Nucleus accumbens (tissue), 56 donors: ENCODE data around the gene LAMA3.

ENCODE experiments used
- DNase-seq, 56 donors: peaks; one replicate each; lab custom pipeline; 2025; lab: John Stamatoyannopoulos, UW

LAMA3 gene

GRCh38 chr18:23951206-23951605 lies 262.0 kb downstream of the LAMA3 start:
- DNase-seq, result no peak

- no peak for DNase-seq
These were observed 264.7 kb downstream of the LAMA3 start for GRCh38 chr18:23953984-23954383.

GRCh38 chr18:23956483-23956882 lies 267.2 kb downstream of the LAMA3 start:
- DNase-seq, result no peak

- DNase-seq, result peak in 48 of 56 donors; percentile 8 to 87 (median 42)
These were observed 268.8 kb downstream of the LAMA3 start for GRCh38 chr18:23958036-23958435.

- peak in 2 of 56 donors; percentile 3 to 26 for DNase-seq
These were observed 274.4 kb downstream of the LAMA3 start for GRCh38 chr18:23963443-23964165.

- DNase-seq, result no peak
These were observed 275.3 kb downstream of the LAMA3 start for GRCh38 chr18:23964282-23965238.

GRCh38 chr18:23966909-23967308 lies 277.7 kb downstream of the LAMA3 start:
- no peak for DNase-seq

GRCh38 chr18:23967321-23968089 lies 278.3 kb downstream of the LAMA3 start:
- DNase-seq, result no peak

GRCh38 chr18:23968638-23969604 lies 279.7 kb downstream of the LAMA3 start:
- no peak for DNase-seq

- no peak for DNase-seq
These were observed 280.4 kb downstream of the LAMA3 start for GRCh38 chr18:23969664-23970063.

GRCh38 chr18:23970161-23971096 lies 281.2 kb downstream of the LAMA3 start:
- DNase-seq, result no peak

GRCh38 chr18:23971097-23971440 lies 281.8 kb downstream of the LAMA3 start:
- no peak for DNase-seq

- no peak for DNase-seq
These were observed 282.5 kb downstream of the LAMA3 start for GRCh38 chr18:23971666-23972230.

- DNase-seq, result peak in 6 of 56 donors; percentile 10 to 27 (median 13)
These were observed 283.2 kb downstream of the LAMA3 start for GRCh38 chr18:23972453-23972852.

- DNase-seq, result no peak
These were observed 287.9 kb downstream of the LAMA3 start for GRCh38 chr18:23977103-23977502.

- DNase-seq, result no peak
These were observed 288.6 kb downstream of the LAMA3 start for GRCh38 chr18:23977719-23978483.

- no peak for DNase-seq
These were observed 292.2 kb downstream of the LAMA3 start for GRCh38 chr18:23981369-23981980.
